ENCODE results near the gene LARGE1. TPM values are rescaled to one million over a fixed set of nuclear protein-coding genes. Genes with fewer than 3 reads are reported as not detected.

LARGE1 gene
- total RNA-seq, 2 donors from 2014 or later: 80.5 to 101 TPM

DNA sequence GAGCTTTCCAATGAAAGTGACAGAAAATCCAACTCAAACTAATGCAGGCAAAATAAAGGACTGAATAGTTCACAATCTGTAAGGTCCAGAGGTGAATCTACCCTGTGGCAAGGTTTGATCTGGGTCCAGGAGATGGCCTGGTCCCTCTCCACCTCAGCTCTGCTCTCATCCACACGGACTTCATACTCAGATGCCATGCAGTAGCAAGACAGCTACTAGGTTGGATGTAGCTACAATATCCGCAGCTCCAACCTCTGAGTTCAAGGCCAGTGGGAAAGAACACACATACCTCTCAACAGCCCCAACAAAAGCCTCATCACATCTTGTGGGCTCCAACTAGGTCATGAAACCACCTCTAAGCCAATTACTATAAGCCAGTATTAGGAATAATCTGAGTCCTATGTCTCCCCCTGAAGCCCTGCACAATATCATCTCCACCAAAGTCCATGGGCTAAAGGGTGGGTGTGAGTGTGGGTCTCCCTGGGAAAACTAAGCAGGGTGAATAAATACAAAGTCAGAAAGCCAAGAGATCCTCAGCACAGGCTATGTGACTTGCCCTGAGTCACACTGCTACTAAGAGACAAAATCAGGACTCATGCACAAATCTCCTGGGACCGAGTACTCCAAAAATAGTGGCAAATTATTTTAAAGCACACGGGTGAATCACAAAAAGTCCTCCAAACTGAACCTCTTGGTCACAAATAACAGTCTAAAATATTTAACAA is 78.8 kb downstream of the LARGE1 start:
- no peak for DNase-seq (ENCODE audit: low spot score)
- Histone ChIP-seq H3K27me3 (no peaks in the 10 kb centered on the region), H3K4me1 (peaks cover 0 to 64% of the 10 kb centered on the region in 2 donors), H3K4me3 (no peak overlapping the region), H3K36me3 (no peaks in the 10 kb centered on the region), H3K27ac (peak overlapping the region; percentile 31 to 50), H3K9me3 (no peaks in the 10 kb centered on the region)
- TF ChIP-seq, protein P1, sequence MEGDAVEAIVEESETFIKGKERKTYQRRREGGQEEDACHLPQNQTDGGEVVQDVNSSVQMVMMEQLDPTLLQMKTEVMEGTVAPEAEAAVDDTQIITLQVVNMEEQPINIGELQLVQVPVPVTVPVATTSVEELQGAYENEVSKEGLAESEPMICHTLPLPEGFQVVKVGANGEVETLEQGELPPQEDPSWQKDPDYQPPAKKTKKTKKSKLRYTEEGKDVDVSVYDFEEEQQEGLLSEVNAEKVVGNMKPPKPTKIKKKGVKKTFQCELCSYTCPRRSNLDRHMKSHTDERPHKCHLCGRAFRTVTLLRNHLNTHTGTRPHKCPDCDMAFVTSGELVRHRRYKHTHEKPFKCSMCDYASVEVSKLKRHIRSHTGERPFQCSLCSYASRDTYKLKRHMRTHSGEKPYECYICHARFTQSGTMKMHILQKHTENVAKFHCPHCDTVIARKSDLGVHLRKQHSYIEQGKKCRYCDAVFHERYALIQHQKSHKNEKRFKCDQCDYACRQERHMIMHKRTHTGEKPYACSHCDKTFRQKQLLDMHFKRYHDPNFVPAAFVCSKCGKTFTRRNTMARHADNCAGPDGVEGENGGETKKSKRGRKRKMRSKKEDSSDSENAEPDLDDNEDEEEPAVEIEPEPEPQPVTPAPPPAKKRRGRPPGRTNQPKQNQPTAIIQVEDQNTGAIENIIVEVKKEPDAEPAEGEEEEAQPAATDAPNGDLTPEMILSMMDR (IDR thresholded peaks at IDR 0.05): no peak

DNA sequence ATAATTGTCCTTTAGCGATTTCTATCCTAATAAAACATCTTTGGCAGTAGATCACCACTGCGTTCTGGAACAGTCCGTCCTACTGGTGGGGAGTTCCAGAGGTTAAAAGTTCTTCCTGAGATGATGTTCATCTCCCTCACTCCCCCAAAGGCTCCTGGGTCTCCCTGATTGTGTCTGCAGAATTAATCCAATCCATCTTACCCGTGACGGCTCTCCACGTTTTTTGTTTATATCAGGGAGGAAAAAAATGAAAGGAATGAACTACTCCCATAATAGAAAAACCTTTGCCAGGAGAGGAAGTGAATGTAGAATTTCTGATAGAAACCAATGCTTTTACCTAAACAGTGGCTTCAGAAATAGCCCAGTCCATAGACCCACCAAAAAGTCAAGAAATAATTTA is 81.6 kb downstream of the LARGE1 start:
- H3K4me3 ChIP-seq: no peak overlapping the region
- TF ChIP-seq, protein P1 (IDR thresholded peaks at IDR 0.05): no peak
- H3K9me3 ChIP-seq: no peaks in the 10 kb centered on the region
- H3K27ac ChIP-seq: no peak overlapping the region
- peaks cover 0 to 74% of the 10 kb centered on the region in 2 donors for H3K4me1 ChIP-seq
- DNase-seq (ENCODE audit: low spot score): no peak
- H3K27me3 ChIP-seq: no peaks in the 10 kb centered on the region
- no peaks in the 10 kb centered on the region for H3K36me3 ChIP-seq

DNA sequence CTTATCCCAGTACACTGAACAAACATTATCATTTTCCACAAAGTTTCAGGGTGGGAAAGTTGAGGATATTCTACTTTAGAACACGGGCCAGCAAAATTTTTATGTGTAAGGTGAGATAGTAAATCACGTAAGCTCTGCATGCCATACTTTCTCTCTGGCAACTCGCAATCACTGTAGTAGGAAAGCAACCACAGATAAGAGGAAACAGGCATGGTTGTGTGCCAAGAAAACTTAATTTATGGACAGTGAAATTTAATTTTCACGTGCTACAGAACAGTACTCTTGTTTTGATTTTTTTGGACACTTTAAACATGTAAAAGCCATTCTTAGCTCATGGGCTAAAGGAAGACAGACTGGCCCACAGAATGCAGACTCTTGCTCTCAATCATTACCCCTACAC is 82.5 kb downstream of the LARGE1 start:
- Histone ChIP-seq H3K27me3 (no peaks in the 10 kb centered on the region), H3K4me3 (no peak overlapping the region), H3K9me3 (no peaks in the 10 kb centered on the region), H3K36me3 (no peaks in the 10 kb centered on the region), H3K27ac (no peak overlapping the region), H3K4me1 (peaks cover 0 to 76% of the 10 kb centered on the region in 2 donors)
- TF ChIP-seq, protein P1 (IDR thresholded peaks at IDR 0.05): no peak
- DNase-seq (ENCODE audit: low spot score): no peak

DNA sequence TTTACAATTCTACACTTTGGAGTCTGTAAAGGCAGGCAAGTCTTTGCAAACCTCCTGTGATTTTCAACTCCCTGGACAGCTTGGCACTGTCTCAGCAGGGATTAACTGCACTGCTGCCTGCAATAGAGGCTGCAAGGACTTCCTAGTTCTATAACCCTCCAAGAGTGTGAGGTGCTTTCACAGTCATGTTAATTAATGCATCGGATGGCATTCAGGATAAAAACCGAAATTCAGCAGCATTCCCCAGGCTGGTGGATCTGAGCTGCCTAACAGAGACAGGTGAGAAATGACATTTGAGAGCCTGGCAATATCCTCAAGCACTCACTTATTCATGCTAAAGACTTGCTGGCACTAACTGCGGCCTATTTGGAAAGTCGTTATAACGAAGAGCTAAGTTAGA is 85.0 kb downstream of the LARGE1 start:
- H3K36me3 ChIP-seq: no peaks in the 10 kb centered on the region
- H3K27me3 ChIP-seq: no peaks in the 10 kb centered on the region
- H3K27ac ChIP-seq: no peak overlapping the region
- H3K9me3 ChIP-seq: no peaks in the 10 kb centered on the region
- peaks cover 0 to 78% of the 10 kb centered on the region in 2 donors for H3K4me1 ChIP-seq
- no peak for DNase-seq (ENCODE audit: low spot score)
- no peak overlapping the region for H3K4me3 ChIP-seq
- TF ChIP-seq, protein P1 (IDR thresholded peaks at IDR 0.05): no peak

DNA sequence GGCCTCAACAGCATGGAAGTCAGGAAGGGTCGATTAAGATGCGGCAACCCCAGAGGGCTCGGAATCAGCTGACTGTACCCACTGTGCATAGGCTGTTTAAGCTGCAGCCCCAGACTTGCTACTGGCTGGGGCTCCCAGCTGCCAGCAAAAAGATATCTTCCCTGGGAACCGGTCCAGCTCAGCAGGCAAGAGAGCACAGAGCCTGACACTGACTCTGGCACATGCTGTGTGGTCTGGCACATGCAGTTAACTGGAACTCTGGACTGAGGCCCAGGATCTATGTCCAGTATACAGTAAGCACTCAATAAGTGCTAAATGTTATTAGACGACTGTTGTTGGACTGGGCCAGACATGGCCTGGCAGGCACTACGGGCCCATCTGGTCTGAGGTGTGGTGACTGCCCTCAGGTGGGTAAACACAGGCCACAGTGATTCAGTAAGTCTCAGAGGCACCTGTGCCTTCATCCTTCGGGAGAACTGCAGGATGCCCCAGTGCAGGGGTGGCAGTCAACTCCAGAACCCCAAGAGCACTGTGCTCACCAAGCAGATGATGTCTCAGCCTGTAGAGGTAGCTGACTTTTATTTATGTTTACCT is 87.6 kb downstream of the LARGE1 start:
- Histone ChIP-seq H3K27ac (peak overlapping the region; percentile 64 to 68), H3K4me1 (peaks cover 0 to 64% of the 10 kb centered on the region in 2 donors)

More for the DNA sequence above, 87.6 kb downstream of the LARGE1 start:
- no peak for DNase-seq (ENCODE audit: low spot score)
- Histone ChIP-seq H3K36me3 (no peaks in the 10 kb centered on the region), H3K27me3 (no peaks in the 10 kb centered on the region), H3K4me3 (no peak overlapping the region), H3K9me3 (no peaks in the 10 kb centered on the region)
- TF ChIP-seq, protein P1 (IDR thresholded peaks at IDR 0.05): no peak

All from right atrium auricular region (tissue), 2 donors.